Breast epithelium (tissue), 4 donors: ENCODE measurements around the gene LCN6. TPM values are rescaled to one million over a fixed set of nuclear protein-coding genes. Genes with fewer than 3 reads are reported as not detected.

Source experiments
- DNase-seq, 2 donors: peaks; one replicate each; pipeline ENCODE4 v3.0.0-alpha.2; 2019; ENCODE audit warnings: low spot score in 2 of 2
- H3K27ac ChIP-seq, 2 donors: fragments of 200-600 bp; sonication (generic) in 1 of 2; one replicate each; pipeline ENCODE4 v1.5.1; 2016 to 2019; ENCODE audit warnings: mild to moderate bottlenecking in 1 of 2
- H3K27me3 ChIP-seq, 2 donors: fragments of 200-600 bp; sonication (generic) in 1 of 2; one replicate each; pipeline versions ENCODE4 v1.5.1 to v1.6.0; 2017 to 2019; ENCODE audit warnings: control low read depth in 1 of 2, mild to moderate bottlenecking in 1 of 2
- H3K36me3 ChIP-seq: fragments of 200-600 bp; one replicate; pipeline ENCODE4 v1.5.1; 2019
- H3K4me1 ChIP-seq, 2 donors: fragments of 200-600 bp; sonication (generic); one replicate each; pipeline ENCODE4 v1.5.1; 2016 to 2019; ENCODE audit warnings: control low read depth in 1 of 2
- H3K4me3 ChIP-seq, 3 donors: fragments of 200-600 bp; sonication (generic); 1 replicate in 2 of 3; 2 replicates in 1 of 3; pipeline ENCODE4 v1.5.1; 2016 to 2019; ENCODE audit warnings: mild to moderate bottlenecking in 3 of 3, moderate library complexity in 2 of 3
- H3K9me3 ChIP-seq, 2 donors: fragments of 200-600 bp; sonication (generic) in 1 of 2; one replicate each; pipeline ENCODE4 v1.5.1; 2016 to 2019; ENCODE audit warnings: control low read depth in 1 of 2
- CTCF ChIP-seq, 3 donors: fragments of 450-650 bp; IDR thresholded peaks; one replicate each; pipeline ENCODE4 v1.5.1; 2016 to 2017; ENCODE audit warnings: antibody characterized with exemption in 3 of 3, mild to moderate bottlenecking in 3 of 3, moderate library complexity in 3 of 3
- POLR2A ChIP-seq: fragments of 450-650 bp; IDR thresholded peaks from one replicate; pipeline ENCODE4 v1.6.1; 2016; ENCODE audit warnings: antibody characterized with exemption, mild to moderate bottlenecking, moderate library complexity
- POLR2AphosphoS5 ChIP-seq, 3 donors: sonication (generic); formaldehyde crosslinking; IDR thresholded peaks; one replicate each; pipeline ENCODE4 v1.6.1; 2017; ENCODE audit warnings: antibody characterized with exemption in 3 of 3
- intact Hi-C: fragments of 100-400 bp; cut with DNase I; formaldehyde crosslinking; loops from one replicate; pipeline ENCODE4 v1.15.1; 2023; ENCODE audit warnings: low total_unique reads
- total RNA-seq, 3 donors: library from RNA; depleted of rRNA; stranded (reverse); fragments of >200 nt; gene quantifications; one replicate each; pipeline ENCODE4 v1.1.0, GENCODE V29; 2016

Gene LCN6
- total RNA-seq, 3 donors from 2014 or later: 4.1 to 12.2 (median 9.5) TPM

- intact Hi-C loops: no loop called here
- Histone ChIP-seq H3K36me3 (peaks cover 13% of the 10 kb centered on the region), H3K27me3 (no peaks in the 10 kb centered on the region)
Measured at GRCh38 chr9:136724772-136725171, 23.6 kb downstream of the LCN6 start.

GRCh38 chr9:136723989-136724388, 24.3 kb downstream of the LCN6 start:
- Histone ChIP-seq H3K27me3 (no peaks in the 10 kb centered on the region), H3K4me3 (no peak overlapping the region), H3K36me3 (peaks cover 13% of the 10 kb centered on the region), H3K4me1 (peaks cover 2 to 14% of the 10 kb centered on the region in 2 donors), H3K9me3 (no peaks in the 10 kb centered on the region), H3K27ac (no peak overlapping the region)
- no peak for DNase-seq
- TF ChIP-seq POLR2A (no peak), POLR2AphosphoS5 (IDR thresholded peaks at IDR 0.05) (no peak), CTCF (IDR thresholded peaks at IDR 0.05) (no peak)
- intact Hi-C loops: no loop called here

More at GRCh38 chr9:136724772-136725171, 23.6 kb downstream of the LCN6 start:
- no peak overlapping the region for H3K27ac ChIP-seq
- no peak for DNase-seq
- no peak overlapping the region for H3K4me3 ChIP-seq
- no peaks in the 10 kb centered on the region for H3K9me3 ChIP-seq
- peaks cover 3 to 14% of the 10 kb centered on the region in 2 donors for H3K4me1 ChIP-seq
- TF ChIP-seq POLR2AphosphoS5 (IDR thresholded peaks at IDR 0.05) (no peak), CTCF (IDR thresholded peaks at IDR 0.05) (no peak), POLR2A (no peak)

DNA sequence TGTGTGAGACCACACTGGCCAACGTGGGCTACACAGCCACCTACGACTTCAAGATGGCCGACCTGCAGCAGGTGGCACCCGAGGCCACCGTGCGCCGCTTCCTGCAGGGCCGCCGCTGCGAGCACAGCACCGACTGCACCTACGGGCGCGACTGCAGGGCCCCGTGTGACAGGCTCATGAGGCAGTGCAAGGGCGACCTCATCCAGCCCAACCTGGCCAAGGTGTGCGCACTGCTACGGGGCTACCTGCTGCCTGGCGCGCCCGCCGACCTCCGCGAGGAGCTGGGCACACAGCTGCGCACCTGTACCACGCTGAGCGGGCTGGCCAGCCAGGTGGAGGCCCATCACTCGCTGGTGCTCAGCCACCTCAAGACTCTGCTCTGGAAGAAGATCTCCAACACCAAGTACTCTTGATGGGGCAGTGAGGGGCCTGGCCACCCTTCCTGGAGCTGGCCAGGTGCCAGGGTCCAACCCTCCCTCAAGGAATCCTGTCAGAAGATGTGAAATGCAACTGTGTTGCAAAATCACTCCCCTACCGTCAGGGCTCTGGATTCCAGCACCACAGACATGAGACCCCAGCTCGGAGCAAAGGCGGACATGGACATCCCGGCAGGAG, 24.9 kb downstream of the LCN6 start:
- Histone ChIP-seq H3K27me3 (no peaks in the 10 kb centered on the region), H3K36me3 (peaks cover 13% of the 10 kb centered on the region), H3K9me3 (no peaks in the 10 kb centered on the region), H3K27ac (no peak overlapping the region), H3K4me3 (no peak overlapping the region), H3K4me1 (peaks cover 0 to 14% of the 10 kb centered on the region in 2 donors)
- TF ChIP-seq CTCF (IDR thresholded peaks at IDR 0.05) (no peak), POLR2AphosphoS5 (IDR thresholded peaks at IDR 0.05) (no peak), POLR2A (no peak)
- no peak for DNase-seq
- intact Hi-C loops: no loop called here

DNA sequence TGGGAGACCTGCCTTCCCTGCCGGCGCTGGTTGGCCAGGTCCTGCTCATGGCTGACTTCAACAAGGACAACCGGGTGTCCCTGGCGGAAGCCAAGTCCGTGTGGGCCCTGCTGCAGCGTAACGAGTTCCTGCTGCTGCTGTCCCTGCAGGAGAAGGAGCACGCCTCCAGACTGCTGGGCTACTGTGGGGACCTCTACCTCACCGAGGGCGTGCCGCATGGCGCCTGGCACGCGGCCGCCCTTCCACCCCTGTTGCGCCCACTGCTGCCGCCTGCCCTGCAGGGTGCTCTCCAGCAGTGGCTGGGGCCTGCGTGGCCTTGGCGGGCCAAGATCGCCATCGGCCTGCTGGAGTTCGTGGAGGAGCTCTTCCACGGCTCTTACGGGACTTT, 25.4 kb downstream of the LCN6 start:
- Histone ChIP-seq H3K9me3 (no peaks in the 10 kb centered on the region), H3K4me3 (no peak overlapping the region), H3K27ac (no peak overlapping the region), H3K27me3 (no peaks in the 10 kb centered on the region), H3K4me1 (peaks cover 0 to 14% of the 10 kb centered on the region in 2 donors), H3K36me3 (peaks cover 13% of the 10 kb centered on the region)
- intact Hi-C loops: no loop called here
- no peak for DNase-seq
- TF ChIP-seq POLR2A: no peak
- TF ChIP-seq POLR2AphosphoS5 (IDR thresholded peaks at IDR 0.05): no peak
- no peak for TF ChIP-seq CTCF (IDR thresholded peaks at IDR 0.05)

- intact Hi-C loops: no loop called here
- Histone ChIP-seq H3K27ac (no peak overlapping the region), H3K4me1 (peaks cover 0 to 14% of the 10 kb centered on the region in 2 donors), H3K9me3 (no peaks in the 10 kb centered on the region), H3K27me3 (no peaks in the 10 kb centered on the region), H3K36me3 (peaks cover 13% of the 10 kb centered on the region), H3K4me3 (no peak overlapping the region)
- TF ChIP-seq POLR2A: no peak
- TF ChIP-seq CTCF (IDR thresholded peaks at IDR 0.05): no peak
- TF ChIP-seq POLR2AphosphoS5 (IDR thresholded peaks at IDR 0.05): no peak
- DNase-seq: no peak
Measured at GRCh38 chr9:136722093-136722968, 26.0 kb downstream of the LCN6 start.
